HG03469 (cell line): ENCODE data around the gene WFIKKN2.

Experiments used
- ATAC-seq: cut with Tn5 transposase; IDR thresholded peaks from one replicate; pipeline ENCODE4 v1.9.1; 2021; ENCODE audit warnings: mild to moderate bottlenecking, moderate library complexity, moderate number of reproducible peaks; ENCODE audit not compliant: unreplicated experiment

WFIKKN2 gene

DNA sequence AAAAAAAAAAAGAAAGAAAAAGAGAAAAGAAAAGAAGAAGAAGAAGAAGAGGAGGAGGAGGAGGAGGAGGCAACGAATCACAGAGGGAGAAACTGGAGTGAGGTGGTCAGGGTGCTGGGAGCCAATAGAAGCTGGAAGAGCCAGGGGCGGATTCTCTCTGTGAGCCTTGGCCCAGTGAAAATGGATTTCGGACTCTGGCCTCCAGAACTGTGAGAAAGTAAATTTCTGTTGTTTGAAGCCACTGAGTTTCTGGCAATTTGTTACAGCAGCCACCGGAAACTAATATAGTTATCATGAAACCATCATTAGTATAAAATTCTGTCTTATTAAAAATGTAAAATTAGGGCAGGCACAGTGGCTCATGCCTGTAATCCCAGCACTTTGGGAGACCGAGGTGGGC is 27.7 kb upstream of the WFIKKN2 start:
- no peak for ATAC-seq

DNA sequence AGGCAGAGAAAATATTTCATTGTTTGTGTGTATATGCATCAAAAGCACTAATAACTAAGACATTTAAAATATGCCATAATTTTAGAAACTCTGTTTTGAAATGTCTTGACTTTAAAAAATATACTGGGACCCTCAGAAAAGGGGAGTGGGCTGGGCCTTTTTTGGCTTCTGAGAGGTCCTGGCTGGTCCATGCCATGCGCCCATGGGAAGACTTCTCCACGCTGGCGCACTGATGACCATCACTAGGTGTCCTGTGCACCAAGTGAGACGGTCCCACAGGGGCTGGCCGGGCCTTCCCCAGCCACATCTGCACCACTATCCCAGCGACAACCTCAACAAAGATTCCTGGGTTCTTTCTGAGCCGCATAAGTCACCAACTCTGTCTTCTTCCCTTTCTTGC is 27.0 kb upstream of the WFIKKN2 start:
- no peak for ATAC-seq

DNA sequence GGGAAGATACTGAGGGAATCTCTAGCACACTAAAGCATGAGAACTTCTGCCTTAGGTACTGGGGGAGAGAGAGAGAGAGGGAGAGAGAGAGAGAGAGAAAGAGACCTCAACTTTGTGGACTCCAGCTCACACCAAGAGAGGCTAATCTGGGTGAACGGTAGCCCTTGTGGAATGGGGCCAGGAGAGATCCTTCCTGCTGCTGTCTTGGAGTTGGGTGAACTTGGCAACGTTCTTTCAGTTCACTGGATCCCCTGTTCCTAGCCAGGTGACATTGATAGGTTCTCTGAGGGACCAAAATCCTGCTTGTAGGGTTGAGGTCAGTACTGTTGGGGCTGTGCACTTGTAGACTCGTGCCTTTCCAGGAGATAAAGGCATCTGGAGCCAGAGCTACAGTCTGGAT is 26.5 kb upstream of the WFIKKN2 start:
- ATAC-seq = no peak

DNA sequence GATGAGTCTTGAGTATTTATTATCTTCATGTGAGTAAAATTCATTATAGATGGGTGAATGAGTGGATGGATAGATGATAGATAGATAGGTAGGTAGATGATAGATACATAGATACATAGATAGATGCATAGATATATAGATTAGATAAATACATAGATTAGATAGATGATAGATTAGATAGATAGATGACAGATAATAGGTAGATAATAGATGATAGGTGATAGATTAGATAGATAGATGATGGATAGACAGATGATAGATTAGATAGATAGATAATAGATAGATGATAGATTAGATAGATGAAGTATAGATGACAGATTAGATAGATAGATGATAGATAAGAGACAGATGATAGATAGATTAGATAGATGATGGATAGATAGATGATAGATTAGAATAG is 21.8 kb upstream of the WFIKKN2 start:
- no peak for ATAC-seq

DNA sequence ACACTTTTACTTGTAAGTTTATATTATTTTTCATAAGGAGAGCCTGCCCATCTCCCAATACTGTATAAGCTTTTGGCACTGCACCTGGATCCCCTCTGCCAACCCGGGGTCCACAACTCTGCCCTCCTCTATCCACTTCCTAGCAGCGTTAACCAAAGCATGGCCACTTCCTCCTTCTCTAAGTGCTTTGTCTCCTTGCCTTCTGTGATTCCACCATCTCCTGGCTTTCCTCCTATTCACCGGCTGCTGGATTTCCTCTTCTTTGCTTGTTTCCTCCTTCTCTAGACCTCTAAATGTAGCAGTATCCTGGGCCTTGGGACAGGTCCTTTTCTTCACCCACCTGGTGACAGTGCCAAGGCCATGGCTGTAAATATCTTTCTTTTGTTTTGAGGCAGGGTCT is 20.0 kb upstream of the WFIKKN2 start:
- no peak for ATAC-seq

DNA sequence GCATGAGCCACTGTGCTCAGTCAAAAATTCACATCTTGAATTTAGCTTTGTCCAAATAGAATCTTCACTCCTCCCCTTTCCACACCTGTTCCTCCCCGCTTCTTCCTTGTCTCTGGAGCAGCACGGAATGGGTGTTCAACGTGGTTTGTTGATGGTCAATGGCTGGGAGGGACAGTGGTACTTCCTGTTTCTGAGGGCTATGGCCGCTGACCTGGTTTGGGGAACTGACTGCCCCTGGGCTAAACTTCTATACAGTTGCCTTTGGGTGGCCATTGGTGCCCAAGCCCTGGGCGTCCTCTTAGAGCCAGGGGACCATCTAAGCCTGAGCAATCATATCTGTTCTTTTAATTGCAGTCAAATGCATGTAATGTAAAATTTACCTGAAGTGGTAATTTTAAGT is 19.1 kb upstream of the WFIKKN2 start:
- no peak for ATAC-seq

DNA sequence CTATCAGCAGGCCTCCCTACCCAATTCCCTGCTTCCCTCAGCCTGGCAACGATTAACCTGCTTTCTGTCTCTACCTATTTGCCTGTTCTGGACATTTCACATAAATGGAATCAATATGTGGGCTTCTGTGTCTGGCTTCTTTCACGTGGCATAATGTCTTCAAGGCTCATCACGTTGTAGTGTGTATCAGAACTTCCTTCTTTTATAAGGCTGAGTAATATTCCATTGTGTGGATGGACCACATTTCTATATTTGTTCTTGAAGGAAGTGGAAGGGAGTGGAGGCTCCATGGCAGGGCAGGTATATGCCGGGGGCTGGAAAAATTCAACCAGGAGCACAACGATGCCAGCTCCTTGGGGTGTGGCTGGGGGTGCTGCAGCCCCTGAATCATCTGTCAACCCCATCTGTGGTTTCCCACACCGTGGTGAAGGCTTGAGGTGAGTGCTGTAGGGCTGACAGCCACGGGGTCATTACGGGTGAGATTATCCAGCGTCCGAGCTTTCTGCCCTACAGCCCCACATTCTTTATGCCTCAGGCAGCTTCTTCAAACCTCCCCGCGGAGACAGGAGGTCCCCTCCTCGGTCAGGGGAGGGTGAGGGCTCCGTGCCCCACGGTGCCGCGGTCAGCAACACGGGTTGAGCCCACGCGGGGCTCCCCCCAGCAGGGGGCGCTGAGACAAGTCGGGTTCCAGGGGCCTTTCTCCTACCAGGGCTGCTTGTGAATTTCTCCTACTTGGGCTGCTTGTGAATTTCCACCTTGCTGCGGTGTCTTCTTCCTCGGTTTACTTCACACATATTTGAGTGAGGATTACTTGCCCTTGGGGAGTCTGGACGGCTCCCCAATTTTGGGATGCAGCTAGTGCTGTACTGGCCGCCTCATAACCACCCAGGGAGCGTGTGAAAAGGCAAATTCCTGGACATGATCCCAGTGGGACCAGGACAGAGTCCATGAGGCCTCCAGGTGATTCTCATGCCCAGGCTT is 18.3 kb upstream of the WFIKKN2 start:
- ATAC-seq = no peak

DNA sequence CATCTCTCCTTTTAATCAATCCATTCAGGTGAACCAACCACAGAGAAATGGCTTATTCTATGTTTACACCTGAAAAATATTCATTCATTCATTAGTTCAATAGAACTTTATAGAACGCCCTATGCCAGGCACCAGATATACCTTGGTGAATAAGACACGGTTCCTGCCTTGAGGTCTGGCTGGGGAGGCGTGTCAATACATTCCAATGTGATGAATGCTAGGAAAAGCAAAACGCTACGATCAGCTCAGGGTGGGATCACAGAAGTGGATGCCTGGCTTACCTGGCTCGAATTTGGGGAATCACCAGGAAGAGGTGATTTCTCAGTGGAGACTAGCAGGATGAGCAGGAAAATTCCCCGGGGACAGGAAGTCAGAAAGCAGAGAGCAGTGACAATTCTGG is 17.5 kb upstream of the WFIKKN2 start:
- no peak for ATAC-seq

DNA sequence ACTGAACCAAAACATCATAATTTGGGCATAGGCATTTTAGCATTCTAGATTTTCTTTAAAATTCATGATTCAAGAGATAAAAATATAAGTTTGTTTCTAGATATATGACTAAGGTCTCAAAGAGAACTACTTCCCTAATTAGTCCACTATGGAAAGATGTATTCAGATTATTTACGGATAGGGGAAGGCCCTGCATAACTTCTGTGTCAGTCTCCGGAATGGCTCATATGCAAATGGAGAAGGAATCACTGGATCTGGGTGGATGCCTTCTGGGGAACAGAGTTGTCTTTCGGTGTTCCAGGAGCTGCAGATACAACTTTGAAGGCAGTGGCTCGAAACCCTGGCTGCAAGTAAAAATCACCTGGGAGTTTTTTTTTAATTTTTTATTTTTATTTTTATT is 17.1 kb upstream of the WFIKKN2 start:
- no peak for ATAC-seq

DNA sequence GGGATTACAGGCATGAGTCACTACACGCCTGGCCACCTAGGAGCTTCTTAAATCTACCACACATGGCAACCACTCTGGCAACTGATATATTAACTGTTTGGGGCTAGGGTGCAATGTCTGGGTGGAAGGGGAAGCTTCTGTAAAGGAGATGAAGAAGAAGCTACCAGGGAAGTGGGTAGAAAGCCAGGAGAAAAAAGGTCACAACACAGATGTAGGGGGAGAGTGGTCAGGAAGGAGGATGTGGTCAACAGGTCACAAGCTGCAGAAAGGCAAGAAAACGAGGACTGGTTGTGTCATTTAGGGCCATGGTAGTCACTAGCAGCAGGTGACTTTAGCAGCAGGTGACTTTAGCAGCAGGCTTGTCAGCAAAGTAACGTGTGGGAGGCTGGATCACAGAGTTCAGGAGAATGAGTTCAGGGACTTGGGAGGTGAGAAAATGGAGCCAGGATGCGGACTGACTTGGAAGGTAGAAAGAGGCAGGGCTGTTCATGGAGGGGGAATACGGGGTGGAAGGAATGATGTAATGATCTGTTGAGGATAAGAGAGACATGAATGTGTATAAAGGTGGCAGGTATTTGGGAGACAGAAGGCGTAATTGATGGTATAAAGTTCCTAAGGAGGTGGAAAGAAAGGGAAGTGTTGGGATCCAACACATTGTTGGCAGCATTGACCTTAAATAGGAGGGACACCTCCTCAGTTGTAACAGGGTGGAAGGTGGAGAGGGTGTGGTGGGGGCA is 16.3 kb upstream of the WFIKKN2 start:
- ATAC-seq = no peak

DNA sequence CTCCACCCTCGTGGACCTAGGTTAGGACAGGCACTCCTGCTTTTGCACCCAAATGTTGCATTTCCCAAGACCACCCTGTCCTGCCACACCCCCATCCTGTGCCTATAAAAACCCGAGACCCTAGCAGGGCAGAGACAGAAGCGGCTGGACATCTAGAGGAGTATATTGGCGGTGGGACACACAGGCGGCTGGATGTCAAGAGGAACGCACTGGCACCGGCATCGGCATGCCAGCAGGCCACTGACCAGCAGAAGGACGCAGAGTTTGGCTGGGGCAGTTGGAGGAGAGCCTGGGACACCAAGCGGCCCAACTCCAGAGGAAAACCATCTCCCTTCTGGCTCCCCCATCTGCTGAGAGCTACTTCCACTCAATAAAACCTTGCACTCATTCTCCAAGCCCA is 14.7 kb upstream of the WFIKKN2 start:
- no peak for ATAC-seq

DNA sequence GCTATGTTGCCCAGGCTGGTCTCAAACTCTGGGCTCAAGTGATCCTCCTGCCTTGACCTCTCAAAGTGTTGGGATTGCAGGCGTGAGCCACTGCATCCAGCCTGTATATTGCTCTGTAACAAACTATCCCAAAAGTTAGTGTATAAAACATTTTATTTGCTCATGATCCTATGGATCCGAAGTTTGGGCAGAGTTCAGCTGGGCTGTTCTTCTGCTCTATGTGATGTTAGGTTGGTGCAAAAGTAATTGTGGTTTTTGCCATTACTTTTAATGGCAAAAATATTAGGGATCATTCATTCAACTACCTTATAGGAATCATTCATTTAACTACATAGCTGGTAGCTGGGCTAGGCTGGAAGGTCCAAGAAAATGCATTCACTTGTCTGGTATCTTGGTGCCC is 12.8 kb upstream of the WFIKKN2 start:
- ATAC-seq = no peak

DNA sequence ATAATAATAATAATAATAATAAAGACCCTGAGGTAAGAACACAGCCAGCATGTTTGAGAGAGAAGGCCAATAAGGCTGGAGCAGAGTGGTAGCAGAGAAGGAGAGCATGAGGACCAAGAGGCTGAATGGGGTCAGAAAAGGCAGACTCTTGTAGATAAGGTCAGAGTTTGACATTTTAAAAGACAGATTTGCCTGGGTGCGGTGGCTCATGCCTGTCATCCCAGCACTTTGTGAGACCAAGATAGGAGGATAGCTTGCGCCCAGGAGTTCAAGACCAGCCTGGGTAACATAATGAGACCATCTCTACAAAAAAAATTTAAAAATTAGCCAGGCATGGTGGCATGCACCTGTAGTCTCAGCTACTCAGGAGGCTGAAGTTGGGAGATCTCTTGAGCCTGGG is 11.0 kb upstream of the WFIKKN2 start:
- ATAC-seq = no peak

DNA sequence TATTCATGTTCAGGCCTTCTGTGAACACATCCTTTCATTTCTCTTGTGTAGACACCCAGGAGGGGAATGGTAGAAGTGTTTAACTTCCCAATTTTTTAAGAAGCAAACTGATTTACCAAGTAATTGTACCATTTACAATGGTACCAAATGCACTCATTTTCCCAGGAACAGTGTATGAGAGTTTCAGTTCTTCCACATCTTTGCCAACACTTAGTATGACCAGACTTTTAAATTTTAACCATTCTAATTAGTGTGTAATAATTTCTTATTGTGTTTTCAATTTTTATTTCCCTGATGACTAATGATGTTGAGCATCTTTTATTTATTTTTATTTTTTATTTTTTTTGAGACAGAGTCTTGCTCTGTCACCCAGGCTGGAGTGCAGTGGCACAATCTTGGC is 10.2 kb upstream of the WFIKKN2 start:
- no peak for ATAC-seq

DNA sequence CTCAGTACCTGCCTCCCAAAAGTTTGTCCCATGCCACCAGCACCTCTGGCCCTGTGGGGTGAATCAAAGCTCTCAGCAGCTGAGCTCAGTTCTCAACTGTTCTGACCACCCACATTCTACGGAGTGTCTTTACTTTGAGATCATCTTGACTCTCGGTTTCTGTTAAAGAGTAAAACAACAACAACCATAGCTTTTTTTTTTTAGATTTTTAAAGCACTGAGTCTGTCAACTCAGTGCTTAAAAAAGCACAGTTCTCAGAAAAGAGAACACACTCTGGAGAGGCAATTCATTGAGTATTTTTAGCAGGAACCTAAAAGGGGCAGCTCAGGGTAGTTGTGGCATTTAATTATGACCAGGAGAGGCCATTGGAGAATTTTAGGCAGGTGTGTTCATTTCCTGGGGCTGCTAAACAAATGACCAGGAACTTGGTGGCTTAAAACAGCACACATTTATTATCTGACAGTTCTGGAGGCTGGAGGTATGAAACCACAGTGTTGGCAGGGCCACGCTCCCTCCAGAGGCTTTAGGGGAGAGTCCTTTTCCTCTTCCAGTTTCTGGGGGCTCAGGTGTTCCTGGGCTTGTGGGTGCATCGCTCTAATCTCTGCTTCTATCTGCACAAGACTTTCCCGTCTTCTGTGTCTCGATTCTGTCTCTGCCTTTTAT is 6.7 kb upstream of the WFIKKN2 start:
- ATAC-seq = peak; percentile 56

DNA sequence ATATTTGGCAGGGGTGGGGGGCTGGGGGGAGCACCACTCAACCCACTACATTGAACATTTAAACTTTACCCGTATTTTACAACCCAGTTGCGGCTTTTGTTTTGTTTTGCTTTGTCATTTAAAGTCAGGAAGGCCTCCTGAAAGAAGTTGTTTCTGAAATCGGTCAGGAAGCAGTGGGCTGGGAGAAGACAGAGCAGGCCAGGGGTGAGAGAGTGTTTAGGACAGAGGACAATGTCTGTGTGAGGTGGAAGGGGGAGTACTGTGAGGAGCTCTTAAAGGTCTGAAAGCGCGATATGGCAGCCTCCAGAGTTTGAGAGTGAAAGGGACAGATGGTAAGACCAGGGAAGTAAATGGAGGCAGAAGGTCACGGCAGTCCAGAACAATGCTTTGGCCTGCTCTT is 6.1 kb upstream of the WFIKKN2 start:
- no peak for ATAC-seq

DNA sequence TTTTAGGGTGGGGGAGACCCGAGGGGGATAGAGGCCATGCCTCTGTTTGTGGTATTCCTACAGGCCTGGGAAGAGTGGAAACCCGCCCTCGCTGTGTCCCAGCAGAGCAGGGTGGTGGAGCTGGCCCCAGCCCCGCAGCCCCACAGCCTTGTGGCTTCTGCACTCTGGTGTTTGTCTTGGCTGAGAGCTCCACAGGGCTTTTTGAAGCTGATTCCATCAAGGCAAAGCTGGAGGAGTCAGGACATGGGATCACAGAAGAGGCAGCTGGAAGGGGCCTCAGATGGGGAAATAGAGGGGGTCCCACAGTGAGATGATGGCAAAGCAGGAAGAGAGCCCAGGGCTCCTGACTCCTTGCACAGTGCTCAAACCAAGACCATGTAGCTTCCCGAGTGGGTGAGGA is 5.0 kb upstream of the WFIKKN2 start:
- ATAC-seq = no peak

DNA sequence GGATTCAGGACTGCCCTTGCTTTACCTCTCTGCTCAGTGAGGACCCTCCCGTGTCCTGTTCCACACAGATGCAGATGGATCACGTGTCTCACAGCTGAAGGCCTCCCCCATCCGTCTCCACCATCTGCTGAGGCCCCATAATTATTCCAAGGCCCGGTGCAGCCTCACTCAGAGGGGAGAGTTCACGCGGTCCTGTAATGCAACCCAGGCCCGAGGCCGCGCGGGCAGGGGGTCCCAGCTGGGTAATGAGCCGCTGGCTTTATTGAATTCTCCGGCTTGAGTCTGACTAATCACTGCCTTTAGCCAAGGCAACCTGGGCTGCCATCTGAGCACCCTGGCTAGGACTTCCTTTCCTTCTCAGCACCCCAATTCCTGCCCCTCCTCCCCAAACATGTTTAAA is 4.4 kb upstream of the WFIKKN2 start:
- no peak for ATAC-seq

DNA sequence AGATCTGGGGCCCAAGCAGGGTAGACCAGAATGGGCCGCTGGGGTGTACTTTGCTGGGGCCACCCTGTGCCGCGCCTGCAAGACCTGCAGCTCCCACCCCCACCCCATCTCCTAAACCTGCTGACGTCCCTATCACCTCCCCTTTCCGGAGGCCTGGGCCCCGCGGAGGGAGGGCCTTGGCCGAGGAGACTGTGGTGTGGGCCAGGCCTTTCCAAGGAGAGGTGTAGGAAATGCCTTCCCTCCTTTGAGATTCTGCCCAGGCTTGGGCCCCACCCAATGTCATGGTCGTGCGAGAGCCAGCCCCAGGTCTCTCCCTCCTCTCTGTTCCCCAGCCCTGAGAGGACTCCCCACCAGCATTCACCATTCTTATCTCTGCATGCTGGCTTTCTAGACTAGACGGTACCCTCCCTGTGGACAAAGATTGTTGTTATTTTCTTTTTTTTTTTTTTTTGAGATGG is 3.9 kb upstream of the WFIKKN2 start:
- no peak for ATAC-seq

DNA sequence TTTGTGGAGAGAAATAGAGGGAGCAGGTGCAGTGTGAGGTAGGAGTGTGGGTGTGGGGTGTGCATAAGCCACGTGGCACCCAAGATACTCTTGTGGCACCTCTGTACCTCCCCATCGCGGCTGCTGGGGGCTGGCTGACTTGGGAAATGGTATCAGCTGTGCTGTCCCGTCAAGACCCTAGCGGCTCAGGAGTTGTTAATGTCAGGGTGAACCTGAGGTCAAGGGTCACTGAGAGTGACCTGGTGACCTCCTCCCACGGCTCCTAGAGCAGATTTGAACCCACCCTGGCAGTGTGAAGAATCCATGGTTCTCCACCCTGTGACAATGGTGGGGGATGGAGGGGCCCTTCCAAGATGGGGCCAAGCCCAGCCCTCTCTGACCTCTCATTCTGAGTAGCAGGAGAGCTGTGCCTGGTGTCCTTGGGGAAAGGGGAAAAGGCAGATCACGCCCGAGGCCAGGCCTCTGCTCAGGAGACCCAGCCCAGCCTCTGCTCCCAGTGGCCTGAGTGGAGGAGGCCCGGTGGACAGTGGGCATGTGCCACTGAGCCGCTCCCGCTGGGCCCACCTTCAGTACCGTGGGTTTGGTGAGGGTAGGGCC is 3.0 kb upstream of the WFIKKN2 start:
- no peak for ATAC-seq

DNA sequence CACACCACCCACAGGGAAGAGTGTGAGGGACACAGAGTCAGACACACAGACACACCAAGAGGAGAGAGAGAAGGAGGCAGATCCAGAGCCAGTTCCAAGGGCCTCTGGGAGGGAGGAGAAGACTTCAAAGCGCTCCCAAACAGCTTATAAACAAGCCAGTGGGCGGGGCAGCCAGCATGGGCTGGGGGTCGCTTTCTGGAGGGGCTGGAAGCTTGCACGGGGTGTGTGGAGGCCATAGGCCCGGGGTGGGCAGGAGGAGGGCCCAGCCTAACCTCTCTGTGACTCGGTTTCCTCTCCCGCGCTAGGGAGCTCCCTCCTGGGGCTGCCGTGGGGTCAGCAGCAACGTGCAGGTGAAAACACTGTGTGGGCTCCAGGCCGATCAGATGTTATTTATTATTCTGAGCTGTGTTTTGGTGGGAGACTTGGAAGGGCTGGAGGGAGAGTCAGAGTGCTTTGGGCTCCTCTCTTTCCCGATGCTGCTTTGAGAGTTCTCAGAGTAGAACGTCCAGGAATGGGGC is 2.5 kb upstream of the WFIKKN2 start:
- no peak for ATAC-seq
